ENCODE measurements around the gene CEACAM16.

GRCh38 chr19:44703336-44704078 lies 4.6 kb downstream of the CEACAM16 start:
- TF ChIP-seq CTCF (optimal IDR thresholded peaks at IDR 0.05 in 1 of 3, IDR thresholded peaks at IDR 0.05 in 1 of 3, conservative IDR thresholded peaks at IDR 0.05 in 1 of 3; ENCODE audit: extremely low read depth in 1 of 3, insufficient read depth in 2 of 3, low read length in 3 of 3) (no peak), EZH2 (IDR thresholded peaks at IDR 0.05; ENCODE audit: low read length) (no peak)
